ENCODE data around the gene AOAH.

The AOAH gene

DNA sequence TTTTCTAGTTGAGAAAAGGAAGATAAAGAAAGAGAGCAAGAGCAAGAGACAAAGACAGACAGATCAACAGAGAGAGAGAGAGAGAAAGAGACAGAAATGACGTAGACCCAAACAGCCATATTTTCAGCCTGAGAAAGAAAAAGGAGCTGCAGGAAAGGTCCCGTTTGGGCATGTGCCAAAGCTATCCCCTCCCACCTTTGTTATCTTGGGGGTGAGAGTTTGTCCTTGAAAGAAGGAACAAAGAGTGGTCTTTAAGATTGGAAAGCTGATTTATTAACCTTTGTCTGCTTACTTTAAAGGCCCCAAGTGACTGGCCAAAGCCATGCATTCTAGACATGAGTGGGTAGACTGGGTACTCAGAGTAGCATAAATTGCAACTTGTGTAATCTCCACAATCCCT, 98.2 kb downstream of the AOAH start:
- Histone ChIP-seq H3K27me3 (replicated peaks; ENCODE audit: insufficient read depth, low read length) (no peaks in the 10 kb centered on the region), H2AFZ (ENCODE audit: low read length) (no peak overlapping the region), H3K36me3 (replicated peaks; ENCODE audit: insufficient read depth, low read length) (no peaks in the 10 kb centered on the region), H4K20me1 (ENCODE audit: insufficient read depth, low read length) (no peaks in the 10 kb centered on the region), H3K27ac (ENCODE audit: low read length) (no peak overlapping the region), H3K4me3 (ENCODE audit: low read length) (no peak overlapping the region), H3K4me1 (ENCODE audit: low read length) (no peaks in the 10 kb centered on the region), H3K9ac (ENCODE audit: low read length) (no peak overlapping the region), H3K4me2 (ENCODE audit: low read depth, low read length) (no peak overlapping the region), H3K79me2 (ENCODE audit: low read length) (no peaks in the 10 kb centered on the region), H3K9me3 (replicated peaks; ENCODE audit: insufficient read depth, low read length) (no peaks in the 10 kb centered on the region), H3F3A (ENCODE audit: insufficient read depth, low read length) (no peaks in the 10 kb centered on the region), H3K9me2 (replicated peaks; ENCODE audit: insufficient read depth, low read length) (no peaks in the 10 kb centered on the region)
- TF ChIP-seq, protein P1, sequence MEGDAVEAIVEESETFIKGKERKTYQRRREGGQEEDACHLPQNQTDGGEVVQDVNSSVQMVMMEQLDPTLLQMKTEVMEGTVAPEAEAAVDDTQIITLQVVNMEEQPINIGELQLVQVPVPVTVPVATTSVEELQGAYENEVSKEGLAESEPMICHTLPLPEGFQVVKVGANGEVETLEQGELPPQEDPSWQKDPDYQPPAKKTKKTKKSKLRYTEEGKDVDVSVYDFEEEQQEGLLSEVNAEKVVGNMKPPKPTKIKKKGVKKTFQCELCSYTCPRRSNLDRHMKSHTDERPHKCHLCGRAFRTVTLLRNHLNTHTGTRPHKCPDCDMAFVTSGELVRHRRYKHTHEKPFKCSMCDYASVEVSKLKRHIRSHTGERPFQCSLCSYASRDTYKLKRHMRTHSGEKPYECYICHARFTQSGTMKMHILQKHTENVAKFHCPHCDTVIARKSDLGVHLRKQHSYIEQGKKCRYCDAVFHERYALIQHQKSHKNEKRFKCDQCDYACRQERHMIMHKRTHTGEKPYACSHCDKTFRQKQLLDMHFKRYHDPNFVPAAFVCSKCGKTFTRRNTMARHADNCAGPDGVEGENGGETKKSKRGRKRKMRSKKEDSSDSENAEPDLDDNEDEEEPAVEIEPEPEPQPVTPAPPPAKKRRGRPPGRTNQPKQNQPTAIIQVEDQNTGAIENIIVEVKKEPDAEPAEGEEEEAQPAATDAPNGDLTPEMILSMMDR (IDR thresholded peaks at IDR 0.05; ENCODE audit: low read length), result no peak
- TF ChIP-seq EZH2 (optimal IDR thresholded peaks at IDR 0.05; ENCODE audit: low read depth, low read length) (no peak), EZH2phosphoT487 (IDR thresholded peaks at IDR 0.05; ENCODE audit: low read length) (no peak)
- no peak for DNase-seq

DNA sequence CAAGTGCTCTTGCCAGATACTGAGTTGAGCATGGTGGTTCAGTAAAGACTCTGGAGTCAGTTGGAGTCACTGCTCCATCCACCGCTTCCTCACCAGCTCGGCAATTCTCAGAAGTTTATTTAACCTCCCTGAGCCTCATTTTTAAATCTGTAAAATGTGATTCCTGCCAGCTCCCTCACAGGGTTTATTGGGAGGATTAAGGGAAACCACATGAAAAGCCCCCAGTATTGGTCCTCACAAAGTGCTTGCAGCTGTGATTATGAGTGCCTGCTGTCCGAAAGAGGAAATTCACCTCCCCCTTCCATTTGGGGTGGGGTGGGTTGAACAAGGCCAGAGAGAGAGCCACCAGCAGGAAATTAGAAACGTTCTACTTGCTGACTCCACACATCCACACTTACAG, 99.0 kb downstream of the AOAH start:
- Histone ChIP-seq H3K4me3 (ENCODE audit: low read length) (no peak overlapping the region), H2AFZ (ENCODE audit: low read length) (no peak overlapping the region), H3K4me2 (ENCODE audit: low read depth, low read length) (no peak overlapping the region), H3K27ac (ENCODE audit: low read length) (no peak overlapping the region), H3K36me3 (replicated peaks; ENCODE audit: insufficient read depth, low read length) (no peaks in the 10 kb centered on the region), H3F3A (ENCODE audit: insufficient read depth, low read length) (no peaks in the 10 kb centered on the region), H3K9ac (ENCODE audit: low read length) (no peak overlapping the region), H3K4me1 (ENCODE audit: low read length) (no peaks in the 10 kb centered on the region), H3K9me2 (replicated peaks; ENCODE audit: insufficient read depth, low read length) (no peaks in the 10 kb centered on the region), H3K27me3 (replicated peaks; ENCODE audit: insufficient read depth, low read length) (no peaks in the 10 kb centered on the region), H3K79me2 (ENCODE audit: low read length) (no peaks in the 10 kb centered on the region), H4K20me1 (ENCODE audit: insufficient read depth, low read length) (no peaks in the 10 kb centered on the region), H3K9me3 (replicated peaks; ENCODE audit: insufficient read depth, low read length) (no peaks in the 10 kb centered on the region)
- DNase-seq, result no peak
- TF ChIP-seq, protein P1 (IDR thresholded peaks at IDR 0.05; ENCODE audit: low read length), result no peak
- TF ChIP-seq EZH2phosphoT487 (IDR thresholded peaks at IDR 0.05; ENCODE audit: low read length) (no peak), EZH2 (optimal IDR thresholded peaks at IDR 0.05; ENCODE audit: low read depth, low read length) (no peak)

DNA sequence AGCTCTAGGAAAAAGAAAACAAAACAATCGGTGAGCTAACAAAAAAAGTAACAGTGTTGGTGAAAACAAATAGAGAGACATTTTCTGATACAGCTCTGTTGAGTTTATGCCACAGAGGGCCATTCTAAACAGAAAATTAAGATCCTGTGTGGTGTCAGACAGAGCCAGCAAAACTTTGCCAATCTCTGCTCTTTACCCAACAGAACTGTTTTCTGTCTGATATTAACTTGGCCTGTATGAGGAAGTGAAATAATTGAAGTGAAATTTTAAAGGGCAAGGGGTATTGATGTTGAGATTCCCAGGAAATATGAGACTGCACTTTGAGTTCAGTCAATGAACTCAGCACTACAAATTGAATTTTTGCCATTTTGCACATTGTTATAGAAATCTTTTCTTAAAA, 101.0 kb downstream of the AOAH start:
- no peak overlapping the region for H3K4me3 ChIP-seq (ENCODE audit: low read length)
- no peak overlapping the region for H3K27ac ChIP-seq (ENCODE audit: low read length)
- no peaks in the 10 kb centered on the region for H3K9me2 ChIP-seq (replicated peaks; ENCODE audit: insufficient read depth, low read length)
- TF ChIP-seq EZH2 (optimal IDR thresholded peaks at IDR 0.05; ENCODE audit: low read depth, low read length) (no peak), EZH2phosphoT487 (IDR thresholded peaks at IDR 0.05; ENCODE audit: low read length) (no peak)
- TF ChIP-seq, protein P1 (IDR thresholded peaks at IDR 0.05; ENCODE audit: low read length), result no peak
- no peak overlapping the region for H3K9ac ChIP-seq (ENCODE audit: low read length)
- no peak for DNase-seq
- no peaks in the 10 kb centered on the region for H3F3A ChIP-seq (ENCODE audit: insufficient read depth, low read length)
- no peaks in the 10 kb centered on the region for H3K4me1 ChIP-seq (ENCODE audit: low read length)
- H4K20me1 ChIP-seq (ENCODE audit: insufficient read depth, low read length), result no peaks in the 10 kb centered on the region
- H3K9me3 ChIP-seq (replicated peaks; ENCODE audit: insufficient read depth, low read length), result no peaks in the 10 kb centered on the region
- H3K36me3 ChIP-seq (replicated peaks; ENCODE audit: insufficient read depth, low read length), result no peaks in the 10 kb centered on the region
- no peaks in the 10 kb centered on the region for H3K27me3 ChIP-seq (replicated peaks; ENCODE audit: insufficient read depth, low read length)
- no peak overlapping the region for H3K4me2 ChIP-seq (ENCODE audit: low read depth, low read length)
- H2AFZ ChIP-seq (ENCODE audit: low read length), result no peak overlapping the region
- no peaks in the 10 kb centered on the region for H3K79me2 ChIP-seq (ENCODE audit: low read length)
